ENCODE data around the gene GFRA1.

DNA sequence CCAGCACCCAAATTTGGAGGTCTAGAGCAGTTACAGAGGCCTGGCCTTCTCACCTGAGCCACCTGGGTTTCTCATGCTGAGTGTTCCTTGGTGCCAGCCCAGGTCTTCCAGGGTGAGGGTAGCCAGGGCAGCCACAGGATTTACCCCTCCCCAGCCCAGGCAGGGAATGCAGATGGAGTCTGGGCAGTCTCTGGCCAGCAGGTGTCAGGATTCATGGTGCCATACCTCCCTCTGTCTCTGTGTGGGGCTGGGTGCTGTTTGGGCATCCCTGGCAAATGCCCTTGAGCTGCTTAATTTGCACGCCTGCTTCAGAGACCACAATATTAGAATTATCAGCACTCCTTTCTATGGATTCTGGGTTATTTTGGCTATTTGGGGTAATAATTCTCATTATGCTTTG, 246.7 kb downstream of the GFRA1 start:
- TF ChIP-seq POLR2A (IDR thresholded peaks at IDR 0.05; ENCODE audit: control extremely low read depth in 1 of 2, low read depth in 2 of 2, low read length in 2 of 2) (no peak), SIN3A (conservative IDR thresholded peaks at IDR 0.05 in 1 of 2, IDR thresholded peaks at IDR 0.05 in 1 of 2; ENCODE audit: low read depth in 1 of 2, low read length in 2 of 2) (no peak), GABPA (IDR thresholded peaks at IDR 0.05; ENCODE audit: borderline replicate concordance, insufficient read depth, low read length) (no peak), CEBPB (IDR thresholded peaks at IDR 0.05; ENCODE audit: low read depth, low read length) (no peak), CHD2 (IDR thresholded peaks at IDR 0.05; ENCODE audit: low read length) (no peak), POLR2AphosphoS5 (IDR thresholded peaks at IDR 0.05; ENCODE audit: low read depth, low read length) (no peak), EGR1 (IDR thresholded peaks at IDR 0.05; ENCODE audit: borderline replicate concordance, low read depth, low read length) (no peak), SIX5 (IDR thresholded peaks at IDR 0.05; ENCODE audit: low read depth, low read length) (no peak), TAF1 (IDR thresholded peaks at IDR 0.05; ENCODE audit: low read depth, low read length) (no peak), EP300 (IDR thresholded peaks at IDR 0.05; ENCODE audit: borderline replicate concordance in 1 of 2, low read depth in 2 of 2, low read length in 2 of 2) (no peak)
- TF ChIP-seq, protein P1, sequence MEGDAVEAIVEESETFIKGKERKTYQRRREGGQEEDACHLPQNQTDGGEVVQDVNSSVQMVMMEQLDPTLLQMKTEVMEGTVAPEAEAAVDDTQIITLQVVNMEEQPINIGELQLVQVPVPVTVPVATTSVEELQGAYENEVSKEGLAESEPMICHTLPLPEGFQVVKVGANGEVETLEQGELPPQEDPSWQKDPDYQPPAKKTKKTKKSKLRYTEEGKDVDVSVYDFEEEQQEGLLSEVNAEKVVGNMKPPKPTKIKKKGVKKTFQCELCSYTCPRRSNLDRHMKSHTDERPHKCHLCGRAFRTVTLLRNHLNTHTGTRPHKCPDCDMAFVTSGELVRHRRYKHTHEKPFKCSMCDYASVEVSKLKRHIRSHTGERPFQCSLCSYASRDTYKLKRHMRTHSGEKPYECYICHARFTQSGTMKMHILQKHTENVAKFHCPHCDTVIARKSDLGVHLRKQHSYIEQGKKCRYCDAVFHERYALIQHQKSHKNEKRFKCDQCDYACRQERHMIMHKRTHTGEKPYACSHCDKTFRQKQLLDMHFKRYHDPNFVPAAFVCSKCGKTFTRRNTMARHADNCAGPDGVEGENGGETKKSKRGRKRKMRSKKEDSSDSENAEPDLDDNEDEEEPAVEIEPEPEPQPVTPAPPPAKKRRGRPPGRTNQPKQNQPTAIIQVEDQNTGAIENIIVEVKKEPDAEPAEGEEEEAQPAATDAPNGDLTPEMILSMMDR (IDR thresholded peaks at IDR 0.05; ENCODE audit: control extremely low read depth in 1 of 3, insufficient read depth in 1 of 3, low read depth in 1 of 3, low read length in 3 of 3) = peak; percentile 62 to 79 (median 74)
